H9 (cell line): ENCODE results near the gene TIAM2. TPM values are rescaled to one million over a fixed set of nuclear protein-coding genes. Genes with fewer than 3 reads are reported as not detected.

Source experiments
- DNase-seq: peaks from one replicate; pipeline ENCODE4 v3.0.0-alpha.2; 2017
- H2AFZ ChIP-seq: one replicate; pipeline ENCODE4 v1.6.1; 2013; ENCODE audit warnings: mild to moderate bottlenecking, low read length, control low read depth, moderate library complexity
- H2AK5ac ChIP-seq: 2 replicates; pipeline ENCODE4 v1.6.1; 2013; ENCODE audit warnings: low read length, control low read depth, mixed read lengths; ENCODE audit not compliant: insufficient read length
- H2BK120ac ChIP-seq: one replicate; pipeline ENCODE4 v1.6.1; 2013; ENCODE audit warnings: low read depth, mild to moderate bottlenecking, low read length, control low read depth, inconsistent platforms; ENCODE audit not compliant: poor library complexity, severe bottlenecking
- H2BK12ac ChIP-seq: 2 replicates; pipeline ENCODE4 v1.6.1; 2013; ENCODE audit warnings: low read length, control low read depth, mixed read lengths, low read depth; ENCODE audit not compliant: insufficient read length
- H2BK15ac ChIP-seq: 2 replicates; pipeline ENCODE4 v1.6.1; 2013; ENCODE audit warnings: low read depth, low read length, control low read depth
- H2BK20ac ChIP-seq: one replicate; pipeline ENCODE4 v1.6.1; 2013; ENCODE audit warnings: low read depth, mild to moderate bottlenecking, low read length, control low read depth, inconsistent platforms; ENCODE audit not compliant: poor library complexity, severe bottlenecking
- H2BK5ac ChIP-seq: 2 replicates; pipeline ENCODE4 v1.6.1; 2013; ENCODE audit warnings: low read length, control low read depth, mixed read lengths; ENCODE audit not compliant: insufficient read length
- H3K14ac ChIP-seq: 2 replicates; pipeline ENCODE4 v1.6.1; 2013; ENCODE audit warnings: low read length, control low read depth; ENCODE audit not compliant: insufficient read depth
- H3K18ac ChIP-seq: 2 replicates; pipeline ENCODE4 v1.6.1; 2013; ENCODE audit warnings: low read depth, mild to moderate bottlenecking, mixed read lengths, low read length, control low read depth; ENCODE audit not compliant: insufficient read length
- H3K23ac ChIP-seq: 2 replicates; pipeline ENCODE4 v1.6.1; 2013; ENCODE audit warnings: low read length, control low read depth, mixed read lengths, low read depth; ENCODE audit not compliant: insufficient read length
- H3K23me2 ChIP-seq: 2 replicates; pipeline ENCODE4 v1.6.1; 2013; ENCODE audit warnings: low read depth, mild to moderate bottlenecking, mixed read lengths, low read length, control low read depth; ENCODE audit not compliant: insufficient read length, poor library complexity, severe bottlenecking
- H3K27ac ChIP-seq: 2 replicates; pipeline ENCODE4 v1.5.1; 2013; ENCODE audit warnings: low read length, control low read depth, mixed read lengths, low read depth; ENCODE audit not compliant: insufficient read length
- H3K27me3 ChIP-seq: 2 replicates; pipeline ENCODE4 v1.6.1; 2013; ENCODE audit warnings: low read length, control low read depth, inconsistent platforms; ENCODE audit not compliant: insufficient read depth
- H3K4ac ChIP-seq: 2 replicates; pipeline ENCODE4 v1.6.1; 2013; ENCODE audit warnings: low read depth, mild to moderate bottlenecking, control low read depth, inconsistent platforms, low read length, moderate library complexity
- H3K4me1 ChIP-seq: 2 replicates; pipeline ENCODE4 v1.6.1; 2013; ENCODE audit warnings: low read length, control low read depth, inconsistent platforms; ENCODE audit not compliant: insufficient read depth
- H3K4me2 ChIP-seq: 2 replicates; pipeline ENCODE4 v1.6.1; 2013; ENCODE audit warnings: low read length, control low read depth, mixed read lengths; ENCODE audit not compliant: insufficient read length, insufficient read depth
- H3K56ac ChIP-seq: 2 replicates; pipeline ENCODE4 v1.6.1; 2013; ENCODE audit warnings: low read depth, mild to moderate bottlenecking, mixed read lengths, low read length, control low read depth; ENCODE audit not compliant: insufficient read length
- H3K79me1 ChIP-seq: 2 replicates; pipeline ENCODE4 v1.6.1; 2013; ENCODE audit warnings: low read depth, mild to moderate bottlenecking, moderate library complexity, low read length, control low read depth, inconsistent platforms; ENCODE audit not compliant: insufficient read depth, poor library complexity, severe bottlenecking
- H3K79me2 ChIP-seq: 2 replicates; pipeline ENCODE4 v1.6.1; 2013; ENCODE audit warnings: low read length, control low read depth, inconsistent platforms; ENCODE audit not compliant: insufficient read depth
- H3K9ac ChIP-seq: 2 replicates; pipeline ENCODE4 v1.6.1; 2013; ENCODE audit warnings: low read length, control low read depth, mixed read lengths; ENCODE audit not compliant: insufficient read length; ENCODE audit errors: extremely low read depth
- H3K9me3 ChIP-seq: one replicate; pipeline ENCODE4 v1.6.1; 2013; ENCODE audit warnings: low read depth, low read length, inconsistent platforms; ENCODE audit not compliant: control insufficient read depth
- H3T11ph ChIP-seq: one replicate; pipeline ENCODE4 v1.6.1; 2013; ENCODE audit warnings: mild to moderate bottlenecking, low read length, control low read depth, inconsistent platforms
- H4K20me1 ChIP-seq: one replicate; pipeline ENCODE4 v1.6.1; 2013; ENCODE audit not compliant: control insufficient read depth, insufficient read length, insufficient read depth
- H4K5ac ChIP-seq: 2 replicates; pipeline ENCODE4 v1.6.1; 2013; ENCODE audit warnings: low read depth, mild to moderate bottlenecking, mixed read lengths, low read length, control low read depth; ENCODE audit not compliant: insufficient read length
- H4K8ac ChIP-seq: replicated peaks from 2 replicates; pipeline ENCODE4 v1.6.1; 2013; ENCODE audit warnings: low read length, control low read depth, mixed read lengths, low read depth; ENCODE audit not compliant: insufficient read length
- H4K91ac ChIP-seq: 2 replicates; pipeline ENCODE4 v1.6.1; 2013; ENCODE audit warnings: low read depth, mild to moderate bottlenecking, moderate library complexity, mixed read lengths, low read length, control low read depth; ENCODE audit not compliant: insufficient read length
- H3K27ac Mint-ChIP-seq, 3 experiments: 2 replicates in 2 of 3; 3 replicates in 1 of 3; pipeline ENCODE4 v1.8.0; 2020 to 2021; ENCODE audit warnings: mixed read lengths in 3 of 3, mild to moderate bottlenecking in 1 of 3, moderate library complexity in 1 of 3
- H3K27me3 Mint-ChIP-seq: 2 replicates; pipeline ENCODE4 v1.8.0; 2021; ENCODE audit warnings: low read depth, mild to moderate bottlenecking, moderate library complexity, mixed read lengths
- H3K36me3 Mint-ChIP-seq, 3 experiments: 2 replicates in 2 of 3; 3 replicates in 1 of 3; pipeline ENCODE4 v1.8.0; 2020 to 2021; ENCODE audit warnings: low read depth in 3 of 3, mixed read lengths in 3 of 3; ENCODE audit not compliant: insufficient read depth in 1 of 3
- H3K4me1 Mint-ChIP-seq, 2 experiments: 2 replicates each; pipeline ENCODE4 v1.8.0; 2020; ENCODE audit warnings: mixed read lengths in 2 of 2
- H3K4me3 Mint-ChIP-seq, 2 experiments: 2 replicates in 1 of 2; 3 replicates in 1 of 2; pipeline ENCODE4 v1.8.0; 2020 to 2021; ENCODE audit warnings: mild to moderate bottlenecking in 2 of 2, mixed read lengths in 2 of 2, moderate library complexity in 1 of 2
- H3K9me3 Mint-ChIP-seq, 2 experiments: 2 replicates in 1 of 2; 3 replicates in 1 of 2; pipeline ENCODE4 v1.8.0; 2020; ENCODE audit warnings: mild to moderate bottlenecking in 2 of 2, mixed read lengths in 2 of 2, moderate library complexity in 1 of 2
- WGBS: extraction: QIAGEN DNeasy Blood & Tissue Kit; methylation state at CpG from one replicate; pipeline ENCODE4 v1.1.7; 2013; ENCODE audit warnings: missing lambda C conversion rate, low lambda C conversion rate, mixed read lengths; ENCODE audit not compliant: insufficient read length; ENCODE audit errors: extremely low coverage; 5-methylcytosine and 5-hydroxymethylcytosine counted together
- total RNA-seq: library from RNA; stranded (reverse); gene quantifications from 2 replicates; pipeline ENCODE4 v1.2.1, GENCODE V29; 2021
- TF ChIP-seq, protein P1 (sequence below): fragments of 200-600 bp; sonication (generic); conservative IDR thresholded peaks from 3 replicates; pipeline ENCODE4 v1.8.0; 2021; ENCODE audit warnings: antibody characterized with exemption, mild to moderate bottlenecking

Gene TIAM2
- total RNA-seq, 1 experiment from 2014 or later = 6.3 TPM

GRCh38 chr6:155110721-155111120, 115.6 kb downstream of the TIAM2 start:
- no peak for DNase-seq
- H4K5ac ChIP-seq = no peak overlapping the region
- H3K9ac ChIP-seq = no peak overlapping the region
- Mint-ChIP-seq H3K36me3 (no peaks in the 10 kb centered on the region), H3K4me3 (no peak overlapping the region), H3K27me3 (no peaks in the 10 kb centered on the region), H3K4me1 (peaks cover 37 to 40% of the 10 kb centered on the region in 2 experiments), H3K27ac (peak overlapping the region; percentile 17 to 81 (median 60); a peak in 4 of 7 replicates), H3K9me3 (no peaks in the 10 kb centered on the region)
- no peak overlapping the region for H2AK5ac ChIP-seq
- no peak overlapping the region for H2BK12ac ChIP-seq
- no peak overlapping the region for H4K91ac ChIP-seq
- H3K79me2 ChIP-seq = no peaks in the 10 kb centered on the region
- no peak overlapping the region for H3K23ac ChIP-seq
- peaks cover 7% of the 10 kb centered on the region; the same call in 1 of the 2 replicates for H3K4me1 ChIP-seq
- no peak overlapping the region for H3K56ac ChIP-seq
- no peaks in the 10 kb centered on the region for H3K27me3 ChIP-seq
- no peak overlapping the region for H3K14ac ChIP-seq
- H3T11ph ChIP-seq = no peak overlapping the region
- H3K4me2 ChIP-seq = no peak overlapping the region
- H3K18ac ChIP-seq = no peak overlapping the region
- no peak overlapping the region for H2BK15ac ChIP-seq
- no peak overlapping the region for H2BK20ac ChIP-seq
- H3K23me2 ChIP-seq = no peaks in the 10 kb centered on the region
- H3K4ac ChIP-seq = no peak overlapping the region
- no CpG with 5 or more reads among the region's 2 CpGs for WGBS
- no peaks in the 10 kb centered on the region for H3K79me1 ChIP-seq
- no peak overlapping the region for H2BK120ac ChIP-seq
- H2BK5ac ChIP-seq = no peak overlapping the region
- TF ChIP-seq, protein P1, sequence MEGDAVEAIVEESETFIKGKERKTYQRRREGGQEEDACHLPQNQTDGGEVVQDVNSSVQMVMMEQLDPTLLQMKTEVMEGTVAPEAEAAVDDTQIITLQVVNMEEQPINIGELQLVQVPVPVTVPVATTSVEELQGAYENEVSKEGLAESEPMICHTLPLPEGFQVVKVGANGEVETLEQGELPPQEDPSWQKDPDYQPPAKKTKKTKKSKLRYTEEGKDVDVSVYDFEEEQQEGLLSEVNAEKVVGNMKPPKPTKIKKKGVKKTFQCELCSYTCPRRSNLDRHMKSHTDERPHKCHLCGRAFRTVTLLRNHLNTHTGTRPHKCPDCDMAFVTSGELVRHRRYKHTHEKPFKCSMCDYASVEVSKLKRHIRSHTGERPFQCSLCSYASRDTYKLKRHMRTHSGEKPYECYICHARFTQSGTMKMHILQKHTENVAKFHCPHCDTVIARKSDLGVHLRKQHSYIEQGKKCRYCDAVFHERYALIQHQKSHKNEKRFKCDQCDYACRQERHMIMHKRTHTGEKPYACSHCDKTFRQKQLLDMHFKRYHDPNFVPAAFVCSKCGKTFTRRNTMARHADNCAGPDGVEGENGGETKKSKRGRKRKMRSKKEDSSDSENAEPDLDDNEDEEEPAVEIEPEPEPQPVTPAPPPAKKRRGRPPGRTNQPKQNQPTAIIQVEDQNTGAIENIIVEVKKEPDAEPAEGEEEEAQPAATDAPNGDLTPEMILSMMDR = no peak
- no peak overlapping the region for H4K8ac ChIP-seq
- no peak overlapping the region for H3K27ac ChIP-seq
- no peak overlapping the region for H2AFZ ChIP-seq
- no peaks in the 10 kb centered on the region for H3K9me3 ChIP-seq
- no peaks in the 10 kb centered on the region for H4K20me1 ChIP-seq
